ENCODE measurements around the gene PLEKHA7. TPM values are rescaled to one million over a fixed set of nuclear protein-coding genes. Genes with fewer than 3 reads are reported as not detected.
A peak's percentile ranks its signal among the peaks of the same experiment; 100 is the strongest.

The PLEKHA7 gene
- total RNA-seq, 2 donors from 2014 or later = 17.5 to 21.9 TPM

- H3K36me3 ChIP-seq (ENCODE audit: control insufficient read depth, insufficient read depth, low read length) = peaks cover 12% of the 10 kb centered on the region
- 93 to 97% methylated on average over 9 of the region's 9 CpGs for WGBS, 2 experiments (ENCODE audit: insufficient coverage in 1 of 2, insufficient read length in 1 of 2)
- H3K27me3 ChIP-seq (ENCODE audit: control insufficient read depth, insufficient read depth, low read length, poor library complexity, severe bottlenecking) = no peaks in the 10 kb centered on the region
- no peak overlapping the region for H3K9ac ChIP-seq (ENCODE audit: extremely low read depth, low read length, poor library complexity, severe bottlenecking)
- H3K4me1 Mint-ChIP-seq = peaks cover 47% of the 10 kb centered on the region
- H3K27ac Mint-ChIP-seq = peak overlapping the region; percentile 7
- H3K27ac ChIP-seq (ENCODE audit: low read depth, low read length) = peak overlapping the region; percentile 77
- no peaks in the 10 kb centered on the region for H3K9me3 Mint-ChIP-seq
- peaks cover 7% of the 10 kb centered on the region for H3K36me3 Mint-ChIP-seq (ENCODE audit: low read depth)
- no peaks in the 10 kb centered on the region for H3K9me3 ChIP-seq (ENCODE audit: control insufficient read depth, low read length)
- TF ChIP-seq CTCF (conservative IDR thresholded peaks at IDR 0.05) = no peak
- H3K4me3 ChIP-seq (ENCODE audit: low read length) = no peak overlapping the region
- no peak for DNase-seq
- H3K27me3 Mint-ChIP-seq (ENCODE audit: insufficient read depth) = no peaks in the 10 kb centered on the region
- H3K4me3 Mint-ChIP-seq = no peak overlapping the region
- H3K4me1 ChIP-seq (ENCODE audit: control insufficient read depth, insufficient read depth, low read length) = peaks cover 42% of the 10 kb centered on the region
Measured at GRCh38 chr11:16825968-16826367, 188.2 kb downstream of the PLEKHA7 start.

DNA sequence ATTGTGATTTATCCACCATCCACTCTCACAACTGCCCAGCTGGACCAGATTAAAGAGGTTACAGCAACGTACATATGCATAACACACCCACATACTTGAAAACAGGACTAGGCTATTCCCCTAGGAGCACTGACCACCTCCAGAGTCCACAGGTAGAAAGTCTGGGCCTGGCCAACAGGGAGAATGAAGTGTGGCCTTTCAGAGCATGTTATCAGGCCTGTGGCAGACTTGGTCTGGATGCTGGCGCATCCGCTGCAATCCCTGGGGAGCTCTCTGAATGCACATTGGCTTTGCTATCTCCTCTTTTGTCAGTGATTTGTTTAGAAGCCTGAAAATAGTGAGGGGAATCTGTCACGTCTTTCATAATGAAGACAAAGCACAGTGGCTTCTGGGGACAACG is 189.1 kb downstream of the PLEKHA7 start:
- Histone ChIP-seq H3K27me3 (ENCODE audit: control insufficient read depth, insufficient read depth, low read length, poor library complexity, severe bottlenecking) (no peaks in the 10 kb centered on the region), H3K9me3 (ENCODE audit: control insufficient read depth, low read length) (no peaks in the 10 kb centered on the region), H3K4me3 (ENCODE audit: low read length) (no peak overlapping the region), H3K9ac (ENCODE audit: extremely low read depth, low read length, poor library complexity, severe bottlenecking) (no peak overlapping the region), H3K36me3 (ENCODE audit: control insufficient read depth, insufficient read depth, low read length) (peaks cover 12% of the 10 kb centered on the region), H3K4me1 (ENCODE audit: control insufficient read depth, insufficient read depth, low read length) (peaks cover 50% of the 10 kb centered on the region), H3K27ac (ENCODE audit: low read depth, low read length) (peak overlapping the region; percentile 77)
- no peak for TF ChIP-seq CTCF (conservative IDR thresholded peaks at IDR 0.05)
- no peaks in the 10 kb centered on the region for H3K27me3 Mint-ChIP-seq (ENCODE audit: insufficient read depth)
- no peak overlapping the region for H3K4me3 Mint-ChIP-seq
- H3K4me1 Mint-ChIP-seq = peaks cover 55% of the 10 kb centered on the region
- 45 to 50% methylated on average over 2 to 5 of the region's 5 CpGs for WGBS, 2 experiments (ENCODE audit: insufficient coverage in 1 of 2, insufficient read length in 1 of 2)
- no peaks in the 10 kb centered on the region for H3K9me3 Mint-ChIP-seq
- peak overlapping the region; percentile 6 for H3K27ac Mint-ChIP-seq
- peaks cover 7% of the 10 kb centered on the region for H3K36me3 Mint-ChIP-seq (ENCODE audit: low read depth)
- DNase-seq = peak; percentile 66

- Mint-ChIP-seq H3K4me1 (peaks cover 39% of the 10 kb centered on the region), H3K27me3 (ENCODE audit: insufficient read depth) (no peaks in the 10 kb centered on the region), H3K36me3 (ENCODE audit: low read depth) (peaks cover 11% of the 10 kb centered on the region), H3K9me3 (no peaks in the 10 kb centered on the region), H3K4me3 (no peak overlapping the region), H3K27ac (no peak overlapping the region)
- 17 to 35% methylated on average over 5 to 8 of the region's 8 CpGs for WGBS, 2 experiments (ENCODE audit: insufficient coverage in 1 of 2, insufficient read length in 1 of 2)
- Histone ChIP-seq H3K27me3 (ENCODE audit: control insufficient read depth, insufficient read depth, low read length, poor library complexity, severe bottlenecking) (no peaks in the 10 kb centered on the region), H3K27ac (ENCODE audit: low read depth, low read length) (no peak overlapping the region), H3K9ac (ENCODE audit: extremely low read depth, low read length, poor library complexity, severe bottlenecking) (no peak overlapping the region), H3K4me1 (ENCODE audit: control insufficient read depth, insufficient read depth, low read length) (peaks cover 31% of the 10 kb centered on the region), H3K4me3 (ENCODE audit: low read length) (no peak overlapping the region), H3K36me3 (ENCODE audit: control insufficient read depth, insufficient read depth, low read length) (peaks cover 4% of the 10 kb centered on the region), H3K9me3 (ENCODE audit: control insufficient read depth, low read length) (no peaks in the 10 kb centered on the region)
- peak; percentile 95 for DNase-seq
- peak; percentile 97 for TF ChIP-seq CTCF (conservative IDR thresholded peaks at IDR 0.05)
Measured at GRCh38 chr11:16820324-16821092, 193.7 kb downstream of the PLEKHA7 start.
